IPS-20b (cell line): ENCODE results near the gene NSG1.

Experiments used
- H3K27ac ChIP-seq: one replicate; pipeline ENCODE4 v1.5.1; 2013; ENCODE audit warnings: low read length
- H3K27me3 ChIP-seq: 2 replicates; pipeline ENCODE4 v1.6.1; 2013; ENCODE audit warnings: mild to moderate bottlenecking, low read length, inconsistent platforms; ENCODE audit not compliant: insufficient read depth
- H3K36me3 ChIP-seq: 2 replicates; pipeline ENCODE4 v1.6.1; 2013; ENCODE audit warnings: low read depth, mild to moderate bottlenecking, inconsistent platforms, low read length, moderate library complexity; ENCODE audit not compliant: insufficient read depth
- H3K4me1 ChIP-seq: 2 replicates; pipeline ENCODE4 v1.6.1; 2013; ENCODE audit warnings: mild to moderate bottlenecking, control low read depth, inconsistent platforms, low read length, moderate library complexity; ENCODE audit not compliant: insufficient read depth
- H3K4me3 ChIP-seq: 2 replicates; pipeline ENCODE4 v1.5.1; 2013; ENCODE audit warnings: mild to moderate bottlenecking, low read length, inconsistent platforms
- H3K9ac ChIP-seq: 2 replicates; pipeline ENCODE4 v1.6.1; 2013; ENCODE audit warnings: low read depth, mild to moderate bottlenecking, inconsistent platforms, low read length, moderate library complexity
- H3K9me3 ChIP-seq: 2 replicates; pipeline ENCODE4 v1.6.1; 2013; ENCODE audit warnings: mild to moderate bottlenecking, low read depth, low read length, inconsistent platforms; ENCODE audit not compliant: insufficient read depth

The NSG1 gene

GRCh38 chr4:4356106-4357041, 30.5 kb upstream of the NSG1 start:
- H3K9ac ChIP-seq, result no peak overlapping the region
- H3K27me3 ChIP-seq, result no peaks in the 10 kb centered on the region
- H3K4me3 ChIP-seq, result no peak overlapping the region
- H3K9me3 ChIP-seq, result no peaks in the 10 kb centered on the region
- H3K27ac ChIP-seq, result no peak overlapping the region
- 0 out of 2 replicates have a peak, but pooled peaks cover 3% of the 10 kb centered on the region for H3K4me1 ChIP-seq
- no peaks in the 10 kb centered on the region for H3K36me3 ChIP-seq

- Histone ChIP-seq H3K4me1 (0 out of 2 replicates have a peak, but pooled peaks cover 3% of the 10 kb centered on the region), H3K36me3 (no peaks in the 10 kb centered on the region), H3K9ac (no peak overlapping the region), H3K27me3 (no peaks in the 10 kb centered on the region), H3K27ac (no peak overlapping the region), H3K9me3 (no peaks in the 10 kb centered on the region), H3K4me3 (no peak overlapping the region)
Observed at GRCh38 chr4:4358093-4358854, 28.6 kb upstream of the NSG1 start.

GRCh38 chr4:4361883-4362282, 25.0 kb upstream of the NSG1 start:
- H3K4me3 ChIP-seq, result no peak overlapping the region
- no peaks in the 10 kb centered on the region for H3K36me3 ChIP-seq
- H3K27ac ChIP-seq, result no peak overlapping the region
- no peaks in the 10 kb centered on the region for H3K9me3 ChIP-seq
- H3K27me3 ChIP-seq, result no peaks in the 10 kb centered on the region
- no peak overlapping the region for H3K9ac ChIP-seq
- H3K4me1 ChIP-seq, result 0 out of 2 replicates have a peak, but pooled peaks cover 5% of the 10 kb centered on the region

GRCh38 chr4:4362991-4363697, 23.8 kb upstream of the NSG1 start:
- 0 out of 2 replicates have a peak, but pooled peaks cover 5% of the 10 kb centered on the region for H3K4me1 ChIP-seq
- H3K9me3 ChIP-seq, result no peaks in the 10 kb centered on the region
- H3K36me3 ChIP-seq, result no peaks in the 10 kb centered on the region
- no peak overlapping the region for H3K27ac ChIP-seq
- no peak overlapping the region for H3K9ac ChIP-seq
- no peak overlapping the region for H3K4me3 ChIP-seq
- H3K27me3 ChIP-seq, result no peaks in the 10 kb centered on the region

GRCh38 chr4:4364061-4364460, 22.8 kb upstream of the NSG1 start:
- no peaks in the 10 kb centered on the region for H3K9me3 ChIP-seq
- H3K9ac ChIP-seq, result no peak overlapping the region
- H3K4me1 ChIP-seq, result 0 out of 2 replicates have a peak, but pooled peaks cover 3% of the 10 kb centered on the region
- no peaks in the 10 kb centered on the region for H3K27me3 ChIP-seq
- no peaks in the 10 kb centered on the region for H3K36me3 ChIP-seq
- no peak overlapping the region for H3K4me3 ChIP-seq
- no peak overlapping the region for H3K27ac ChIP-seq

GRCh38 chr4:4364486-4365208, 22.3 kb upstream of the NSG1 start:
- no peaks in the 10 kb centered on the region for H3K27me3 ChIP-seq
- H3K4me3 ChIP-seq, result no peak overlapping the region
- no peak overlapping the region for H3K9ac ChIP-seq
- 0 out of 2 replicates have a peak, but pooled peaks cover 3% of the 10 kb centered on the region for H3K4me1 ChIP-seq
- H3K36me3 ChIP-seq, result no peaks in the 10 kb centered on the region
- no peak overlapping the region for H3K27ac ChIP-seq
- no peaks in the 10 kb centered on the region for H3K9me3 ChIP-seq

- Histone ChIP-seq H3K27ac (no peak overlapping the region), H3K36me3 (no peaks in the 10 kb centered on the region), H3K9me3 (no peaks in the 10 kb centered on the region), H3K27me3 (no peaks in the 10 kb centered on the region; the same call in 1 of the 2 replicates), H3K4me3 (no peak overlapping the region), H3K9ac (no peak overlapping the region), H3K4me1 (0 out of 2 replicates have a peak, but pooled peaks cover 3% of the 10 kb centered on the region)
Observed at GRCh38 chr4:4368809-4369580, 17.9 kb upstream of the NSG1 start.

GRCh38 chr4:4374388-4375098, 12.4 kb upstream of the NSG1 start:
- no peaks in the 10 kb centered on the region for H3K9me3 ChIP-seq
- no peak overlapping the region for H3K9ac ChIP-seq
- no peak overlapping the region for H3K4me3 ChIP-seq
- H3K27me3 ChIP-seq, result peaks cover 5% of the 10 kb centered on the region
- H3K27ac ChIP-seq, result no peak overlapping the region
- no peaks in the 10 kb centered on the region for H3K36me3 ChIP-seq
- no peaks in the 10 kb centered on the region; the same call in 1 of the 2 replicates for H3K4me1 ChIP-seq

GRCh38 chr4:4376074-4376473, 10.8 kb upstream of the NSG1 start:
- H3K27me3 ChIP-seq, result peaks cover 8% of the 10 kb centered on the region
- H3K36me3 ChIP-seq, result no peaks in the 10 kb centered on the region
- peaks cover 6% of the 10 kb centered on the region; the same call in 1 of the 2 replicates for H3K4me1 ChIP-seq
- H3K27ac ChIP-seq, result no peak overlapping the region
- H3K4me3 ChIP-seq, result no peak overlapping the region
- no peak overlapping the region for H3K9ac ChIP-seq
- no peaks in the 10 kb centered on the region for H3K9me3 ChIP-seq

GRCh38 chr4:4377191-4377590, 9.7 kb upstream of the NSG1 start:
- Histone ChIP-seq H3K4me1 (peaks cover 9% of the 10 kb centered on the region; the same call in 1 of the 2 replicates), H3K36me3 (no peaks in the 10 kb centered on the region), H3K9ac (no peak overlapping the region), H3K9me3 (no peaks in the 10 kb centered on the region), H3K27ac (no peak overlapping the region), H3K27me3 (peaks cover 10% of the 10 kb centered on the region), H3K4me3 (no peak overlapping the region)
